HL-60/S4 treated with retinoic acid at 250 ng/mL for 4 days and 3 days (cell line): ENCODE results near the gene PDIK1L.

Source experiments
- in situ Hi-C: fragments of 300-500 bp; cut with MboI; formaldehyde crosslinking; loops from 2 replicates; pipeline ENCODE4 v1.7.0; 2022; ENCODE audit warnings: low sequenced_read_pairs

PDIK1L gene

DNA sequence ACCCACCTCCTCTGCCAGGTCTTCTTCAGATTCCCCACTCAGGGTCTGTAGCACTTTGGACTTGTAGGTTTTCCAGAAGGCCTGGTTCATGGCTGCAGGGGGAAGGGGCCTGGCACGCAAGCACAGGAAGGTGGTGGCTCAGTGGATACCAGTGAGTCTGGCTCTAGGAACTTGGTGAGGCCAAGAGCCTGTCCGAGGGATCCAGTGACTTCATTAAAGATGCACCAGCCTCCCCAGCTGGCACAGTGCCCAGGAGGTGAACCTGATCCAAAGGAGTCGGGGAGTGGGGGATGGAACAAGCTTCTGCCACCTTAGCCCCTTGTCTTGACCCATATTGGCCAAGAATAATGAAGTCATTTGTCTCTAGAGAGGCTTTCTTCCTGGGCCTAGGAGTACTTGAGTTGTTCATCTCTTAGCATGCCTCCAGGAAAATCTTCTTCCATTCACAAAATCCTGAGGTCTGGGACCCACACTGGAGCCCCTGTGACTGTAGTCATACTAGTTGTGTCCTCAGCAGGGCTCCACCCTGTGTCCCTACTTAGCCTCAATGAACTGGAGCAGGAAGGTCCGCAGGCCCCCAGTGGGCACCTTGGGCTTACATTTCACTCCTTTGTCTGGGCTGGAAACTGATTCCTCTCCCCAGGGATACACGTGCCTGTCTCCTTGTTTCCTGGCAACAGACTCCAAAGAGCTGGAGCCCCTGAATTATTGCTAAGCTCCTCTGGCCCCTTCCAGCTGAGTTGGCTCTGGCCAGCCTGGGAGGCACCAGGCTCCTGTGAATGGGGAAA lies 57.0 kb downstream of the PDIK1L start, which contains the start of gene C1orf232:
Gene C1orf232 (minus strand): TSS at position 554 of the 788 bp plus-strand sequence. CDS start 464 bp downstream, at position 90.
- in situ Hi-C loops = no loop called here

DNA sequence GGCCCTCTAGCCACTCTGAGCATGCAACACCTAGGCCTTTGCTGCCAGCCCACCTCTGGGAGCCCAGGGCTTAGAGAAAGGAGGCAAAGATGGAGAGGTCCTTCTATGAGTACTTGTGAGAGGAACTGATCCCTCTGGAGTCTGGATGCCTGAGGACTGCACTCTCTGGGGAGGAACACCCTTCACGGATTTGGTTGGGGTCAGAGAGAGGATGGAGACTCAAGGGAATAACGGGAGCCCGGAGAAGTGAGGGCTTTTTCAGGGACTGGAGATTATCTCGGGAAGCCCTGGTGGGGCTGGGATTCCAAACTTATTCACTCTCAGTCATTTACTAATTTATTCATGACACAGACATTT lies 57.6 kb downstream of the PDIK1L start:
- in situ Hi-C loops = no loop called here

DNA sequence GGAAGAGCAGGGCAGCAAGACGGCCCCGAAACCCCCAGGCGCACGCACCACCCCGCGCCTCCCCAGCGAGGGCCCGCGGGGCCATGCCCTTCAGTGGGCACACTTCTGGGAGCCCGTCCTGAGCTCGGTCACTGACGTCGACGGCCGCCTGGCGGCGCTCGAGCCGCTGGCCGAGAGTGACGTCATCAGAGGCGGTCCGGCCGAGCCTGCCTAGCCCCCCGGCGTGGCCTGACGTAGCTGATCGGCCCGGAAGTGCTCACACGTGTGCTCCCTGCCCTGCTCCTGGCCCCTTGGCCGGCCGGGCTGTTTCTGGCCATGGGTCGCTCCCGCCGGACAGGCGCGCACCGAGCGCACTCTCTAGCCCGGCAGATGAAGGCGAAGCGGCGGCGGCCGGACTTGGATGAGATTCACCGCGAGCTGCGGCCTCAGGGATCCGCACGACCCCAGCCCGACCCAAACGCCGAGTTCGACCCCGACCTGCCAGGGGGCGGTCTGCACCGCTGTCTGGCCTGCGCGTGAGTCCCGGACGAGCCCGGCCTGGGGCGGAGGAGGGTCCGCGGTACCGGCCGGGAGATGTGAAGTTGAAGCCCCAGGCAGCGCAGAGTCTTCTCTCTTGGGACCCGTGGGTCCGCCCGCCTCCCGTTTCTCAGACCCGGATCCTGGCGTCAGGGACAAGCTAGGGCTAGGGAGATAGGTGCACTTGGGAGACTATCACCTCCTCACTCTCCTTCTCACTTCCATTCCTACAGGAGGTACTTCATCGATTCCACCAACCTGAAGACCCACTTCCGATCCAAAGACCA lies 58.2 kb downstream of the PDIK1L start, which contains the start of gene ZNF593:
Gene ZNF593 (plus strand): TSS at position 240 of the 803 bp plus-strand sequence. CDS start 76 bp downstream, at position 316.
- in situ Hi-C loops = no loop called here

DNA sequence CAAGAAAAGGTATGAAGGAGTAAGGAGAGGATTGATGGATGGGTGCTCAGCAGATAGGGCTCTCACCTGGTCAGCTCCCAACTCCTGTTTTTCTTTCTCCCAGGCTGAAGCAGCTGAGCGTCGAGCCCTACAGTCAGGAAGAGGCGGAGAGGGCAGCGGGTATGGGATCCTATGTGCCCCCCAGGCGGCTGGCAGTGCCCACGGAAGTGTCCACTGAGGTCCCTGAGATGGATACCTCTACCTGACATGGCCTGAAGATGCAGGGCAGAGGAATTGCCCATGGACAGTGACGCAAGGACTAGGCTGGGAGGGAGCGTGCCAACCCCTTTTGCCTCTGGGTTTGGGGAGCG lies 58.8 kb downstream of the PDIK1L start:
- in situ Hi-C loops = no loop called here

DNA sequence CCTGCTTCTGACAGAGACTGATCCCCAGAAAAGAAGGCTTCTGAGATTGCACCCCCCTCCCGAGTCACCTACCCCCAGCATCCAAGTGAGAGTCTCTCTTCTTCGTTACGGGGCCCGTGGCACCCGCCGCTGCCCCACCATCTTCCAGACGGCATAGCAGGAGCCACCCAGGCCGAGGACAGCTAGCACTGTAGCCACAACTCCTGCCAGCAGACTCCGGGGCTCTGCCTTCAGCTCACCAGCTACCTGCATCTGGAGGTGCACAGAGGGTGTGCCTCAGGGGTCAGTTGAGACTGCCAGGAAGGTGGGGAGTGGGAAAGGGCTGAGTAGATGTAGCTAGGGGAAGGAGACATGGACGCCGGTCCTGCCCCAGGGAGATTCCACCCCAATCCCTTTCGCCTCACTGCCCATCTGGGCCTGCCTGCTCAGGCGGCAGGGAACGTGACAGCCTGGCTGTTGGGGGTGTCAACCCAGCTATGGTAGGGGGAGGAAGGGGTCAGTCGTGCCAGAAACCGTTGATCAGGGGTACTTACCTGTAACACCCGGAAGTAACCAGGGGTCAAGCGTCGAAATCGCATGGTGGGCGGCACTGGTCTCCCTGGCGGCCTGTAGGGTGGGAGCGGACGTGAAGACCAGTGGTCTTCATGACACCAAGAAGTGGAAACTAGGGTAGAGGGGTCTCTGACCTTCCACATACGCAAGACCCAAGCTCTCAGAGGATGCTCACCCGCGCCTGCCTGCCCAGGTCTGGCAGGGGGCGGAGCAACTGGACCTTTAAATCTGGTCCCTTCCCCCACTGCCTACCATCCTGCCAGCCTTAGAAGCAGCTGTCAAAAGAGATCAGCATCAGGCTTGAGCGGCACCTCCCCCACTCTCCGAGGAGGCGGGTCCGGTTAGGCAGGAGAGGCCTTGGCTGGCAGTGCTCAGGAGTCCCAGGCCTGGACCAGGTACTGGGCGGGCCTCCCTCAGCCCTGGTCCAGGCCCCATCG lies 59.8 kb downstream of the PDIK1L start, which contains the start of gene ZNF593OS:
Gene ZNF593OS (minus strand): TSS at position 749 of the 989 bp plus-strand sequence. CDS start 171 bp downstream, at position 578.
- in situ Hi-C loops = no loop called here
